GM23248 (cell line): Measurements from ENCODE around the gene UBALD1. TPM values are rescaled to one million over a fixed set of nuclear protein-coding genes. Genes with fewer than 3 reads are reported as not detected.
A peak's percentile ranks its signal among the peaks of the same experiment; 100 is the strongest.

Experiments
- DNase-seq: peaks from one replicate; pipeline ENCODE4 v3.0.0-alpha.2; 2015
- H2AFZ ChIP-seq: fragments of 200-600 bp; sonication (generic); 2 replicates; pipeline ENCODE4 v1.6.1; 2016; ENCODE audit warnings: antibody characterized with exemption
- H3F3A ChIP-seq: fragments of 200-600 bp; sonication (generic); 2 replicates; pipeline ENCODE4 v1.6.1; 2016; ENCODE audit warnings: mild to moderate bottlenecking, antibody characterized with exemption, mixed run types; ENCODE audit not compliant: insufficient read depth
- H3K27ac ChIP-seq: fragments of 200-600 bp; sonication (generic); 2 replicates; pipeline ENCODE4 v1.5.1; 2016; ENCODE audit warnings: mild to moderate bottlenecking
- H3K27me3 ChIP-seq: fragments of 200-600 bp; sonication (generic); replicated peaks from 2 replicates; pipeline ENCODE4 v1.6.1; 2016; ENCODE audit warnings: mild to moderate bottlenecking; ENCODE audit not compliant: insufficient read depth
- H3K36me3 ChIP-seq: fragments of 200-600 bp; sonication (generic); 2 replicates; pipeline ENCODE4 v1.6.1; 2016; ENCODE audit warnings: low read depth, mild to moderate bottlenecking
- H3K4me1 ChIP-seq: fragments of 200-600 bp; sonication (generic); 2 replicates; pipeline ENCODE4 v1.6.1; 2016; ENCODE audit warnings: mild to moderate bottlenecking; ENCODE audit not compliant: insufficient read depth
- H3K4me2 ChIP-seq: fragments of 200-600 bp; sonication (generic); one replicate; pipeline ENCODE4 v1.6.1; 2016; ENCODE audit warnings: mild to moderate bottlenecking; ENCODE audit not compliant: unreplicated experiment
- H3K4me3 ChIP-seq: fragments of 200-600 bp; sonication (generic); 2 replicates; pipeline ENCODE4 v1.5.1; 2016; ENCODE audit warnings: mild to moderate bottlenecking
- H3K79me2 ChIP-seq: fragments of 200-600 bp; sonication (generic); 2 replicates; pipeline ENCODE4 v1.6.1; 2016; ENCODE audit warnings: mild to moderate bottlenecking; ENCODE audit not compliant: insufficient read depth
- H3K9ac ChIP-seq: fragments of 200-600 bp; sonication (generic); 2 replicates; pipeline ENCODE4 v1.6.1; 2016; ENCODE audit warnings: mild to moderate bottlenecking
- H3K9me2 ChIP-seq: fragments of 200-600 bp; sonication (generic); 2 replicates; pipeline ENCODE4 v1.6.1; 2016; ENCODE audit warnings: mixed run types, mild to moderate bottlenecking, moderate library complexity; ENCODE audit not compliant: insufficient read depth
- H3K9me3 ChIP-seq: fragments of 200-600 bp; sonication (generic); one replicate; pipeline ENCODE4 v1.6.1; 2017; ENCODE audit warnings: low read depth
- H4K20me1 ChIP-seq: fragments of 200-600 bp; sonication (generic); 2 replicates; pipeline ENCODE4 v1.6.0; 2016; ENCODE audit not compliant: insufficient read depth
- EZH2 ChIP-seq: fragments of 200-600 bp; sonication (generic); IDR thresholded peaks from 2 replicates; pipeline ENCODE4 v1.6.1; 2018; ENCODE audit warnings: antibody characterized with exemption, mild to moderate bottlenecking; ENCODE audit not compliant: insufficient read depth, poor library complexity, severe bottlenecking
- EZH2phosphoT487 ChIP-seq: fragments of 200-600 bp; sonication (generic); IDR thresholded peaks from 2 replicates; pipeline ENCODE4 v1.6.1; 2018; ENCODE audit warnings: antibody characterized with exemption, moderate library complexity, mild to moderate bottlenecking, low read depth; ENCODE audit not compliant: insufficient read depth
- WGBS, 2 experiments: methylation state at CpG; one replicate each; pipeline ENCODE4 v1.1.6; 2015 to 2017; ENCODE audit warnings: low lambda C conversion rate in 2 of 2, low coverage in 1 of 2; ENCODE audit errors: missing lambda C conversion rate in 2 of 2; 5-methylcytosine and 5-hydroxymethylcytosine counted together
- in situ Hi-C: fragments of 300-500 bp; cut with MboI; formaldehyde crosslinking; loops from 2 replicates; pipeline ENCODE4 v1.15.0; 2020
- polyA plus RNA-seq: library from polyadenylated mRNA; unstranded; fragments of >200 nt; fragmentation: Nextera tagmentation; extraction: Ambion mirVana; gene quantifications from 2 replicates; pipeline ENCODE4 v1.2.1, GENCODE V29; 2016
- total RNA-seq: library from RNA; depleted of rRNA; stranded (reverse); fragments of >200 nt; shearing (Covaris generic); gene quantifications from 2 replicates; pipeline ENCODE4 v1.2.3, GENCODE V29; 2014

Gene UBALD1
- total and polyA plus RNA-seq, 2 experiments from 2014 or later: 10.3 to 17.4 TPM

- no peaks in the 10 kb centered on the region for H3K79me2 ChIP-seq
- no peak for DNase-seq
Observed at GRCh38 chr16:4602331-4602730, 12.4 kb downstream of the UBALD1 start.

DNA sequence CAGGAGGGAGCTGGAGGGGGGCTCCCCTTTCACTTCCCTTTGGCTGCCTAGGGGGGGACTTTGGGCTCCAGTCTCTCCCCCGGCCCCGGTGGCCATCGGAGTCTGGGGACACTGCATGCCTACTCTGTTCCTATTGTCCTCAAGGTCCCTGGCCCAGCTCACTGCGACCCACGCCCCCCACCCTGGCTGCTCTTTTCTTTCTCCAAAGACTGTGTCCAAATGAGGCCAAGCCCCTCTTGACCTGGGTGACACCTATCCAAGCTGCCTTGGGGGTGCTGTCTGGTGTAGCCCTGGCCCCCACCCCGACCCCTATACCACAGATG is 12.9 kb downstream of the UBALD1 start:
- no peak overlapping the region for H3K27ac ChIP-seq
- no peaks in the 10 kb centered on the region for H3K36me3 ChIP-seq
- H3K9ac ChIP-seq: no peak overlapping the region
- no peaks in the 10 kb centered on the region for H3K79me2 ChIP-seq
- 36 to 58% methylated on average over 3 to 6 of the region's 6 CpGs for WGBS, 2 experiments
- H3K9me2 ChIP-seq: no peaks in the 10 kb centered on the region
- H2AFZ ChIP-seq: no peak overlapping the region
- no peak overlapping the region for H3K4me2 ChIP-seq
- no peaks in the 10 kb centered on the region for H4K20me1 ChIP-seq
- no peak for DNase-seq
- in situ Hi-C loops: no loop called here
- peaks cover 11% of the 10 kb centered on the region; the same call in 1 of the 2 replicates for H3K27me3 ChIP-seq
- no peaks in the 10 kb centered on the region for H3K9me3 ChIP-seq
- H3K4me1 ChIP-seq: no peaks in the 10 kb centered on the region
- no peaks in the 10 kb centered on the region for H3F3A ChIP-seq
- no peak overlapping the region for H3K4me3 ChIP-seq
- TF ChIP-seq EZH2 (no peak), EZH2phosphoT487 (no peak)

More at GRCh38 chr16:4602331-4602730, 12.4 kb downstream of the UBALD1 start:
- Histone ChIP-seq H3F3A (no peaks in the 10 kb centered on the region), H3K27me3 (peaks cover 11% of the 10 kb centered on the region; the same call in 1 of the 2 replicates), H3K4me1 (no peaks in the 10 kb centered on the region), H2AFZ (no peak overlapping the region), H3K4me2 (no peak overlapping the region), H3K9me2 (no peaks in the 10 kb centered on the region), H3K9ac (no peak overlapping the region), H3K36me3 (no peaks in the 10 kb centered on the region), H3K4me3 (no peak overlapping the region), H4K20me1 (no peaks in the 10 kb centered on the region), H3K9me3 (no peaks in the 10 kb centered on the region), H3K27ac (no peak overlapping the region)
- in situ Hi-C loops: no loop called here
- TF ChIP-seq EZH2phosphoT487: no peak
- no peak for TF ChIP-seq EZH2
- WGBS, 2 experiments: 43 to 78% methylated on average over 5 of the region's 8 CpGs

DNA sequence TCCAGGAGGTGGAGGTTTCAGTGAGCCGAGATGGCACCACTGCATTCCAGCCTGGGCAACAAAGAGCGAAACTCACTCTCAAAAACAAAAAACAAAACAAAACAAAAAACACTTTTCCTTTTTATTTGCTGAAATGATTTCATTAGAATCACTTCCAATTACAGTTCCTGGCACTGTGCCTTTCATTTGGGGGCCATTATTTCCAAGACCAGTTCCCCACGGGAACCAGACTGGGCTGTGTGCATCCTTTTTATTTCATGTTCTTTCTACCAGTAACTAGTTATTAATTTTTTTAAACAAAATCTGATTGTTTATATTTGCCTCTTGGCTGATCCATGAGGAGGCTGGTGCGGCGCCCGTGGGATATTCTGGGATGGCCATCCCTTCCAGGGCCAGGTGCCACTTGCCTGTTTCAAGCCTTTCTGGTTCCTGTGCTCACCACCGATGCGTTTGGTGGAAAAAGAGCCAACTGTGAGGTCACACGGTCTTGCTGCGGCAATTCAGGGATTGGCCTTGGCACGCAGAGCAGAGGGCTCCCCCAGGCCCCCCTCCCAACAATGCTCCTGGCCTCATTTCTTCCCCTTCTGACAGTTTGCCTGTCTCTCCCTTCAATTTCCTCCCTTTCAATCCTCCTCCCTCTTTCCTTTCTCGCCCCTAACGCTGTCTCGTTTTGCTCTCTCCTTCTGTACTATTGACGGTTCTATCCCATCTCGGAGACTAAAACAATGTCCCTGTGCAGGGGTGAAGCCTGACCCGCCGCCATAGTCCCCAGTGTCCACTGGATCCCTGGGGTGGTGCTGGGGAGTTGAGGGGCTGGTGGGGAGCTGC is 13.4 kb downstream of the UBALD1 start:
- peaks cover 11% of the 10 kb centered on the region; the same call in 1 of the 2 replicates for H3K27me3 ChIP-seq
- H3K27ac ChIP-seq: no peak overlapping the region
- peak; percentile 53 for DNase-seq
- H3K9me2 ChIP-seq: no peaks in the 10 kb centered on the region
- H3K4me3 ChIP-seq: no peak overlapping the region
- H3K79me2 ChIP-seq: no peaks in the 10 kb centered on the region
- no peaks in the 10 kb centered on the region for H4K20me1 ChIP-seq
- no peaks in the 10 kb centered on the region for H3K9me3 ChIP-seq
- no peak overlapping the region for H2AFZ ChIP-seq
- H3F3A ChIP-seq: no peaks in the 10 kb centered on the region
- TF ChIP-seq EZH2: no peak
- no peak for TF ChIP-seq EZH2phosphoT487
- no peak overlapping the region for H3K4me2 ChIP-seq
- H3K36me3 ChIP-seq: no peaks in the 10 kb centered on the region
- in situ Hi-C loops: no loop called here
- no peaks in the 10 kb centered on the region for H3K4me1 ChIP-seq
- H3K9ac ChIP-seq: no peak overlapping the region
- WGBS, 2 experiments: 14% methylated on average over 18 of the region's 18 CpGs

- peaks cover 11% of the 10 kb centered on the region; the same call in 1 of the 2 replicates for H3K27me3 ChIP-seq
- H3K9me3 ChIP-seq: no peaks in the 10 kb centered on the region
- no peak for DNase-seq
- in situ Hi-C loops: no loop called here
- no peak overlapping the region for H2AFZ ChIP-seq
- no peaks in the 10 kb centered on the region for H3K36me3 ChIP-seq
- no peaks in the 10 kb centered on the region for H3K9me2 ChIP-seq
- no peaks in the 10 kb centered on the region for H3F3A ChIP-seq
- H3K4me3 ChIP-seq: no peak overlapping the region
- H3K4me2 ChIP-seq: no peak overlapping the region
- TF ChIP-seq EZH2 (no peak), EZH2phosphoT487 (no peak)
- 70 to 72% methylated on average over 8 of the region's 8 CpGs for WGBS, 2 experiments
- no peaks in the 10 kb centered on the region for H4K20me1 ChIP-seq
- H3K27ac ChIP-seq: no peak overlapping the region
- H3K79me2 ChIP-seq: no peaks in the 10 kb centered on the region
- no peak overlapping the region for H3K9ac ChIP-seq
- no peaks in the 10 kb centered on the region for H3K4me1 ChIP-seq
Observed at GRCh38 chr16:4599545-4599944, 15.1 kb downstream of the UBALD1 start.
